HepG2 (cell line): ENCODE results near the gene VSTM1.
A peak's percentile ranks its signal among the peaks of the same experiment; 100 is the strongest.

Source experiments
- BHLHE40 ChIP-seq: IDR thresholded peaks from 2 replicates; pipeline ENCODE4 v1.6.1; 2011; ENCODE audit warnings: low read length, improper control_type of control experiment
- CBX2 ChIP-seq, 2 experiments: fragments of 200-600 bp in 1 of 2; sonication (generic); formaldehyde crosslinking in 1 of 2; IDR thresholded peaks; 2 replicates each; pipeline versions ENCODE4 v1.7.0 to v1.8.1; 2018 to 2022; ENCODE audit warnings: low read depth in 2 of 2, low read length in 1 of 2, mild to moderate bottlenecking in 1 of 2, missing genetic modification reagents in 1 of 2
- CTCF ChIP-seq: sonication (generic); formaldehyde crosslinking; IDR thresholded peaks from 2 replicates; pipeline ENCODE4 v1.5.0; 2020; ENCODE audit warnings: mild to moderate bottlenecking, missing genetic modification reagents, moderate library complexity
- DNMT1 ChIP-seq: sonication (generic); formaldehyde crosslinking; IDR thresholded peaks from 2 replicates; pipeline ENCODE4 v1.5.1; 2020; ENCODE audit warnings: mild to moderate bottlenecking, missing genetic modification reagents
- ETS1 ChIP-seq: sonication (generic); formaldehyde crosslinking; IDR thresholded peaks from 2 replicates; pipeline ENCODE4 v1.4.0; 2020; ENCODE audit warnings: missing genetic modification reagents
- IRF2 ChIP-seq: IDR thresholded peaks from 2 replicates; pipeline ENCODE4 v1.6.1; 2018; ENCODE audit warnings: missing genetic modification reagents, missing compliant biosample characterization
- KAT8 ChIP-seq: IDR thresholded peaks from 2 replicates; pipeline ENCODE4 v1.6.1; 2016; ENCODE audit warnings: missing genetic modification reagents, missing compliant biosample characterization
- REST ChIP-seq, 2 experiments: IDR thresholded peaks; 2 replicates each; pipeline ENCODE4 v1.6.1; 2011 to 2012; ENCODE audit warnings: low read length in 2 of 2, borderline replicate concordance in 1 of 2, low read depth in 1 of 2, mild to moderate bottlenecking in 1 of 2, moderate library complexity in 1 of 2
- RNF2 ChIP-seq: fragments of 450-650 bp; conservative IDR thresholded peaks from 2 replicates; pipeline ENCODE4 v1.6.1; 2016; ENCODE audit warnings: low read depth
- TCF12 ChIP-seq, 2 experiments: fragments of 450-650 bp in 1 of 2; sonication (generic) in 1 of 2; formaldehyde crosslinking in 1 of 2; IDR thresholded peaks; 2 replicates each; pipeline versions ENCODE4 v1.6.1 to v1.8.0; 2017 to 2022; ENCODE audit warnings: antibody characterized with exemption in 1 of 2, mild to moderate bottlenecking in 1 of 2, missing genetic modification reagents in 1 of 2, moderate library complexity in 1 of 2
- THAP8 ChIP-seq: sonication (generic); formaldehyde crosslinking; IDR thresholded peaks from 2 replicates; pipeline ENCODE4 v1.5.1; 2020; ENCODE audit warnings: missing genetic modification reagents, mild to moderate bottlenecking, borderline replicate concordance
- ZNF10 ChIP-seq: sonication (generic); formaldehyde crosslinking; IDR thresholded peaks from 2 replicates; pipeline ENCODE4 v1.4.0; 2020; ENCODE audit warnings: mild to moderate bottlenecking, low read depth, missing genetic modification reagents, borderline replicate concordance

- TF ChIP-seq REST (IDR thresholded peaks at IDR 0.05; ENCODE audit: borderline replicate concordance in 1 of 2, low read depth in 1 of 2, low read length in 2 of 2) (no peak), CBX2 (IDR thresholded peaks at IDR 0.05; ENCODE audit: low read depth, low read length) (no peak), CBX2 (CRISPR knock-in tag; IDR thresholded peaks at IDR 0.05; ENCODE audit: low read depth) (no peak), KAT8 (CRISPR knock-in tag) (no peak), THAP8 (CRISPR knock-in tag) (no peak), TCF12 (IDR thresholded peaks at IDR 0.05) (no peak), TCF12 (CRISPR knock-in tag; IDR thresholded peaks at IDR 0.05) (no peak), ETS1 (CRISPR knock-in tag) (no peak), RNF2 (no peak), IRF2 (CRISPR knock-in tag) (no peak), CTCF (CRISPR knock-in tag) (peak; percentile 59), BHLHE40 (no peak), ZNF10 (no peak), DNMT1 (CRISPR knock-in tag) (no peak)
Measured at GRCh38 chr19:54030895-54031586, 32.7 kb downstream of the VSTM1 start.
